RPMI7951 (cell line): Measurements from ENCODE around the gene RTL5. TPM values are rescaled to one million over a fixed set of nuclear protein-coding genes. Genes with fewer than 3 reads are reported as not detected.

Source experiments
- DNase-seq: peaks from one replicate; pipeline ENCODE4 v3.0.0-alpha.2; 2012; ENCODE audit warnings: low read depth
- total RNA-seq: library from RNA; depleted of rRNA; stranded (reverse); fragments of >200 nt; shearing (Covaris generic); gene quantifications from 2 replicates; pipeline ENCODE4 v1.2.3, GENCODE V29; 2014

The RTL5 gene
- total RNA-seq, 1 experiment from 2014 or later, result 1.2 TPM

GRCh38 chrX:72130156-72130761, 1.5 kb downstream of the RTL5 start:
- DNase-seq, result no peak

DNA sequence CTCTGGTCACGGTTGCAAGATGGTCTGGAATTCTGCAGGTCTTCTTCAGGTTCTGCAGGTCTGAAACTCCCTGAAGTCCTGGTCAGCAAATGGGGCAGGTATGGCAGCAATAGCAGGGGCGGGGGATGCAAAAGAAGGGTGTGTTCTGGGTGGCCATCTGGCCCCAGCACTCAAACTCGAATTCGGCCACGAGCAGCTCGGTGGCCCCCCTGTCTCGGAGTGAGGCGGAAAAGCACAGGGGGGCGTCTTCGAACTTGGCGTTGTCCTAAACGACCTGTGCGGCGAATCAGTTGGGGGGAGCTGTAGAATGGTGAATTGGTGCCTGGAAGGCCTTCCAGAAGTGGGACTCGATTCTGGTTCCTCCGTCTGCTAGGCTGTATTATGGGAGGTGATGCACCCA, 2.1 kb downstream of the RTL5 start:
- DNase-seq, result no peak

DNA sequence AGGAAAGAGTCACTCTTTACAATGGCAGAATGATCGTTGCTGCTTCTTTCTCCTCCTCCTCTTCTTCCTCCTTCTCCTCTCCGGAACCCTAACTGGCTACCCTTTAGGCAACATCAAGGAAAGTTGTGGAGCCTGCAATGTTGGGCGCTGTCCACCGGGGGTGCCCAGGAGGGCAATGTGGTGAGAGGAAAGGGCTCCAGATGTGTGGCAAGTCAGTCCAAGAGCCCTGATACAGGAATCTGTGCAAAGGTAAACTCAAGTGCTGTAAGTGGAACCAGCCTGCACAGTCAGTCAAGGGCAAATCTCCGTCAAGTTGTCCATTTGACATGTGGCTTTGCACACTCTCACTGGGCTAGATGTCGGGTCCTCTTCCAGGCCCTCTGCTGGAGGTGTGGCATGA, 2.8 kb downstream of the RTL5 start:
- peak; percentile 18 for DNase-seq

- no peak for DNase-seq
Observed at GRCh38 chrX:72128183-72128834, 3.4 kb downstream of the RTL5 start.

DNA sequence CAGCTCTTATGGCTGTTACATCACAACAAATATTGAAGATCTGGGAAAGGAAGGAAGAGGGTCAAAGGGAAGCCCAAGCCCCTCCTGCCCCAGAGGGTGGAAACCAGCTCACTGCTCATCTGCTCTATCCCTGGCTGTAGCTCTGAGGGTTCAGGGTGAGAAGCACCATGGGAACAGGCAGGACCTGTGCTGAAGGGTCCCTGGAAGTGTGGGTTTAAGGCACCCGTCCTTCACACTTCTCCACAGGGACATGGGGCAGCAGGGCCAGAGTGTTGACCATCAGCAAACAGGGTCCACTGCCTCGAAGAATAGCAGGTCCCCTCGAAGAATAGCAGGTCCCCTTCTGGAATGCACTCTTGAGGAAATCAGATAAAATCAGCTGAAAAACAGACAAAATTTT, 4.4 kb downstream of the RTL5 start:
- no peak for DNase-seq

DNA sequence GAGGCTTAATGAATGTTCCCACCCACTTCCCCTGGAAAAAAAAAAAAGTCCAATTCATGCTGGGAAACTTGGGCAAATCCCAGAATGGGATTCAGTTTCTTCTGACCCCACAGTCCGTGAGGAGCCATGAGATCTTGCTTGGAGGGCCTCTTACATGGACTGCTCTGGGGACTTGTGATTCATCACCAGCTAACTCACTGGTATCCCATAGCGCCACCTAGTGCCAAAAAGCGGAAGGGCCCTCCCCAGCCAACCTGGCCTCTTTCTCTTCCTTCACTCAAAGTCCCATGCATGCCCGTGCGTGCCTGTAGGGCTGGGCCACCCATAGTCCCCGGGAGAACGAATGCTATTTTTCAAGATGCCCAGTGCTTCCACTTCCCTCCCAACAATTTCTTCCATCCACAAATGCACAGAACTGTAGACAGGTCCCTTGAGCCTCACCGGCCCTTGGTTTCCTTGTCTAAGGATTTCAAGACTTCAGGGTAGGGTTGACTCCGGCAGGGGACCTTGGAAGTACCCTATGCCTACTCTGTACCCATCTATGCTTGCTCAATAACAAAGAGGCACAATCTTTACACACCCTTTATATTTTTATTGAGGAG, 5.1 kb downstream of the RTL5 start:
- peak; percentile 88 for DNase-seq

DNA sequence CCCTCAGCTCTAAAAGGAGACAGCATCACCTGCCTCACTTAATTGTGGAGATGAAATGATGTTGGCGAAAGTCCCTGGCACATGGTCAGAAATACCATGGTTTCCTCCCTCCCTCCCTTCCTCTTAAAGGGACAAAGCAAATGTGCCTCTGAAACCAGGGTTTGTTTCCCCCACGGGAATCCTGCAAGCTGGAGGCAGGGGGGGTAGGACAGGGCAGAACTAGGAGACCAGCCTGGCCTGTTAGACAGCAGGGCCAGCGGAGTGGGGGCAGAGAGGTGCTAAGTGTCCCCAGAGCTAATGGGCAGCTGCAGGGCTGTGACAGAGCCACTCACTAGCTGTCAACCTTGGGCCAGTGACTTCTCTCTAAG, 5.7 kb downstream of the RTL5 start:
- peak; percentile 14 for DNase-seq

DNA sequence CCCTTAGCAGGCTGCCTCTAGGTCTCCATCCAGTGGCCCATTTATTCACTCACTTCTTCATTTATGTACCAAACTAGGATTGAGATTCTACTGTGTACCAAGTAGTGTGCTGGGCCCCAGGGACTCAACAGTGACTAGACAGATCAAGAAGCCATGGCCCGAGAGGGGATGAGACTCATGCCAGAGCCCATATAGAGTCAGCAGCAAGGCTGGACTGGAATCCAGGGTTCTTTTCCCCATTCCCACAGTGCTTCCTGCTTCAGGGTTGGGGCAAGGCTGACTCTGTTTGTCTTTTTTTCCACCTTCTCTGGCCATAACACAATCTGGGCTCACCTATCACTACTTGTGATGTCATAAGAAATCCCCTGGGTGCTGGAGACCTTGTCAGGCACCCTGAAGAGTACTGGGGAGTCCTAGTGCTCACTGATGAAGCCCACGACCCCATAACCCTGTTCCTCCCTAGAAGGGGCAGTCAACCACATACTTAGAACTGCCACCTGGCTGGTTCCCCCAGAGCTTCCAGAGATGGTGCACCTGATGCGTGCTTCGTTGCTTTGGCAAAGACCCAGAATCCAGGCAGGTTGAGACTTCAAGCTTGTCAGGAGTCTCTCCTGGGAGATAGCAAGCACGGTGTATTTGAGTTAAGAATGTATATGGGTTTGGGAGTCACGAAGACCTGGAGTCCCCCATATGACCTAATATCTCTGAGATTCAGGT, 6.2 kb downstream of the RTL5 start:
- DNase-seq, result no peak

DNA sequence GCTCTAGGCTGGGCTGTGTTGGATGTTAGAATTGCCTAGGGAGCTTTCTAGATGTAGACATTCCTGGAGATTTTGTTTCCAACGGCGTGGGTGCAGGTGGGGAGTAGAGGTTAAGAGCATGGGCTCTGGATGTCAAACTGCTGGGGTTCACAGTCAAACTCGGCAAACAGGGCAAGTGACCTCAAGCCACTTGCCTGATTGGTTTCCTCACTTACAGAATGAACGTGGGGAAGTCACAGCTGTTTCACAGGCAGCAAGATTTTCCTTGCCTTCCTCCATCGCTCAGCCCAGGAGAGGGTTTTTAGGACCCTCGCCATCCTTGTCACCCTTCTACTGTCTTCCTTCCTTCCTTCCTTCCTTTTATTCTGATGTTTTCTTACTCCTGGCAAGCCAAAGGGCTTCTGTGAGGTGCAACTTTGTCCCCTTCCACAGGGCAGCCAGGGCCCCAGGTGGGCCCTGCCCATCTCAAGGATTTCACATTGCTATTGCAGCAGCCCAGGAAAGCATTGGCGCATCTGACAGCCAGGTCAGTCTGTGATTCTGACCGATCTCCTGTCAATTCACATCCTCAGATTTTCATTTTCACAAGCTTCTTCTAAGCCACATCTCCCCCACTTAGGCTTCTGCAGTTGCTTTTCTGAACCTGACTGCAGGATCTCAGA, 7.0 kb downstream of the RTL5 start:
- DNase-seq, result no peak

DNA sequence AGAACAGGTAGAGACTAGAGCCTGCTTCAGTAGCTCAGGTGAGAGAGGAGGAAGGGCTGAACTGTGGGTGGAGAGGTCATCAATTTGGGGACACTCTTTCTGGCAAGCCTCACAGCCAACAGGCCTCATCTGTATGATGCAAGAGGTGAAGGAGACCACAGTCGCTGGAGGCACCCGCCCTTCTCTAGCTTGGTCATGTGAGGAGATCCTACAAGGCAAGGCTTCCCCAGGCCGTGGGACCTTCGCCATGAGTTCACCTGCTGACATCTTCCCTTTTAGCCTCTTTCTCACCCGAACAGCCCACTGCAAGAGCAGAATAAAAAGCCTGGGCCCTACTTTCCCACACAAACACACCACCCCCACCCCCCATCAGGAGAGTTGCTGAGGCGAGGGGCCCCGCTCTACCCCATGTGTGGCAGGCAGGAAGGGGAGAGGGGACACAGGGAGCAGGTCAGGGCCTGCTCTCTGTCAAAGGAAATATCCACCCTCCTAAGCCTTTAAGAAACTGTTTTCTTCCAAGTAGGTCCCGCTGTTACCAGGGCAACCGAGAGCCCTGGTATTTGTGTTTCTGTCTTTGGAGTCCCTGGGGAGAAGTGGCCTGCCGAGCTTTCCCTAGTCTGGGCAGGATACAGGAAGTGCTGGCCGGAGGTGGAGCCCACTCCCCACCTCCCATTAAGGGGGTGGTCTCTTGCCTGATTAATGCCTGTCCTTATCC, 8.1 kb downstream of the RTL5 start:
- peak; percentile 63 for DNase-seq

DNA sequence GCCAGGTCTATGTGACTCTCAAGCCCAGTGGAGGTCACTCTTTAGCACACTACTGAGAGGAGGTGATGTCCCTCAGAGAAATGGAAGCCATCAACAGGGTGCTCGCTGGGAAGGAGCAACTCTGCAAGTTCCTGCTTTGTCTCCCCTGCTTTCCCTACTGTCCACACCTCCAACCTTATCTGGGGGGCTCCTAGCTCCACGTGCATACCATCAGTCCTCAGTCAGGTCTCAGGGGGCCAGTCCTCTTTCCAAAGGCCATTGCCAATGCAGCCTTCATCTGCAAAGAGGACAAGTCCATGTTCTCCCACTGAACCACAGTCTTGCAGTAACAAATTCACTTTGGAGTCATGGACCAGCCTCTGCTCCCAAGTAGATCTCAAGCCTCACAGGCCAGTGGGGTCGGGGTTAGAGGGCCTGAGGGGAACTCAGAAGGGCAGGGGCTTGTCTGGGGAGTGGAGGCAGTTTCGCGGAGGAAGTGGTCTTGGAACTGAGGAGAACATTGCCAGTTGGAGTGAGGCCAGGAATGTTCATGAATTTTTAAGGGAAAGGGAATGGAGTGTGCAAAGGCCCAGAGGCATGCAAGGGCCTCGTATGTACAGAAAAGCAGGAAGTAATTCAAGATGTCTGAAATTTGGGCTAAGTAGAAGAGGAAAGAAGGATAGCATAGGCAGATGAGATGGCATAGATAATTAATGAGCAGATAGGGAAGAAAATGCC, 8.9 kb downstream of the RTL5 start:
- no peak for DNase-seq

DNA sequence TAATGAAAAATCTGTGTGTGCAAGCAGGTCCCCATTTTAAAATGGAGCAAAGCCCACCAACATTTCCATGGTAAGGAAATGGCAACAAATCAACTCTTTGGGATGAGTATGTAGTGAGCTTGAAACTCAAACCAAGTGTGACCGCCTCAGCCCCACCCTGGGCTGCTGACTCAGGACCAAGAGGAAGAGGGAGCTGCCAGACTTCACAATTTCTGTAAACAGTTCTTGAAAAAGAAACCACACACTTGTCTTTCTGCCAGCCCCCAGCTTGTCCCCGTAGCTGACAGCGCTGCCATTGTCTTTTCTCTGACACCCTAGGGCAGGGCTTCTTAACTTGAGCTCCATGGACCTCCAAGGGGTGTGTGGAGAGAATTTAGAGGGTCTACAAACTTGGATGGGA, 10.3 kb downstream of the RTL5 start:
- peak; percentile 92 for DNase-seq

DNA sequence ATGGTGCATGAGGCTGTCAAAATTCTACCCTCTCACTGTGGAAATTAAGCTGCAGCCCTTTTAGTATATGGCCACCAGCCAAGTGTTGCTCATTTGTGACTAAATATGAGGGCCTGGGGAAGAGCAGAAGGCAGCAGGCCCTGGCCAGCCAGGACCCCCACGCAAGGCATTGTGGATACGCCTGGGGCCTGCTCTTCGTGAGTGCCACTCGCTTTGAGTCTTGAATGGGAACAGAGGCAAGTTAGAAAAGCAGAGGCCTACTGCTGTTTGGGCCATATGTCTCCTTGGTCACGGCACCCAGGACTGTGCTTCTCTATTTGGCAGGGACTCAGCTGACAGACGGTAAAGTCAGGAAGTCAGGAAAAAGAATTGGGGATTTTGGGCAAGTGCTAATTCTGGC, 10.9 kb downstream of the RTL5 start:
- DNase-seq, result peak; percentile 70

DNA sequence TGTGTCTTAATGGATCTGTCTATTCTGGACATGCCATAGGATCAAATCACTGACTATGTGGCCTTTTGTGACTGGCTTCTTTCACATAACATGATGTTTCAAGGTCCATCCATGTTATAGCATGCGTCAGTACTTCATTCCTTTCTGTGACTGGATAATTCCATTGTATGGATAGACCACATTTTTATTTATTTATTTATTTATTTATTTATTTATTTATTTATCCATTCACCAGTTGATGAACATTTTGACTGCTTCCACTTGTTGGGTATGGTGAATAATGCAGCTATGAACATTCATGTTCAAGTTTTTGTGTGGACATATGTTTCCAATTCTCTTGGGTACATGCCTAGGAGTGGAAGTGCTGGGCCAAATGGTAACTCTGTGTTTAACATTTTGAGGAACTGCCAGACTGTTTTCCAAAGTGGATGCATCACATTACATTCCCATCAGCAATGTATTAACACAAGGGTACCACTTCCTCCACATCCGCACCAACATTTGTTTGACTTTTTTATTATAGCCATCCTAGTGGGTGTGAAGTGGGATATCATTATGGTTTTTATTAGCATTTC, 14.0 kb downstream of the RTL5 start:
- no peak for DNase-seq

DNA sequence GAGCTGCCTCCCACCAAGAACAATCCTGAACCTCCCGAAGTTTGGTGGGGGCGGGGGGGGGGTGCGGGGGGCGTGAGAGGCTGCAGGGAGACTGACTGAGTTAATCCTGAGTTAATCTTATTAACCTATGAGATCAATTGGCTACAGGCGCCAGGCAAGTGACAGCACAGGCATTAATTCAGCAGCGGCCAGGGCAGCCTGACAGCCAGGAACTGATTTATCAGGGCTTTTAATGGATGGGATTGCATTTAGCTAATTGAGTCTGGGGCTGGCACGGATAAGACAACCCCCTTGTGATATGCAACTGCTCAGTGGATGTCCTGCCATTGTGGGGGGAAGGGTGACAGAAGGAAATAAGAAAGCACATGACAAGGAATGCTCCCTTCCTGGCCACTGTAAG, 16.3 kb downstream of the RTL5 start:
- DNase-seq, result no peak

DNA sequence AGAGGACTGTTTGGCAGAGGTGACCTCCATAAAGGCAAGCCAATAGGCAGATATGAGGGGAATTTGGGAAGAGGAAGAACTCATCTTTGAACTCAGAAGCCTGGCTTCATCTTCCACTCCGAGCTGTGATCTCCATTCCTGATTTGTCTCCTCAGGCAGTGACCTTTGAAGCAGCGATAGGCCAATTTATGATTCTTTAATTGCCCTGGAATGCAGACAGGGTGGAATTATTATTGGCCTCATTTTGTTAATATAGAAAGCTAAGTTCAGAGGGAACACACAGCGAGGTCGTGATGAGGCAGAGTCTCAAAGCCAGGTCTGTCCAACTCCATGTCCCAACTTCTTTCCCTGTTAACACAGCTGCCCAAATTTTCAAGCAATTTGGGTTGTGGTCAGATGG, 16.9 kb downstream of the RTL5 start:
- DNase-seq, result no peak

GRCh38 chrX:72114306-72114705, 17.4 kb downstream of the RTL5 start:
- no peak for DNase-seq

GRCh38 chrX:72113461-72113860, 18.3 kb downstream of the RTL5 start:
- DNase-seq, result no peak

DNA sequence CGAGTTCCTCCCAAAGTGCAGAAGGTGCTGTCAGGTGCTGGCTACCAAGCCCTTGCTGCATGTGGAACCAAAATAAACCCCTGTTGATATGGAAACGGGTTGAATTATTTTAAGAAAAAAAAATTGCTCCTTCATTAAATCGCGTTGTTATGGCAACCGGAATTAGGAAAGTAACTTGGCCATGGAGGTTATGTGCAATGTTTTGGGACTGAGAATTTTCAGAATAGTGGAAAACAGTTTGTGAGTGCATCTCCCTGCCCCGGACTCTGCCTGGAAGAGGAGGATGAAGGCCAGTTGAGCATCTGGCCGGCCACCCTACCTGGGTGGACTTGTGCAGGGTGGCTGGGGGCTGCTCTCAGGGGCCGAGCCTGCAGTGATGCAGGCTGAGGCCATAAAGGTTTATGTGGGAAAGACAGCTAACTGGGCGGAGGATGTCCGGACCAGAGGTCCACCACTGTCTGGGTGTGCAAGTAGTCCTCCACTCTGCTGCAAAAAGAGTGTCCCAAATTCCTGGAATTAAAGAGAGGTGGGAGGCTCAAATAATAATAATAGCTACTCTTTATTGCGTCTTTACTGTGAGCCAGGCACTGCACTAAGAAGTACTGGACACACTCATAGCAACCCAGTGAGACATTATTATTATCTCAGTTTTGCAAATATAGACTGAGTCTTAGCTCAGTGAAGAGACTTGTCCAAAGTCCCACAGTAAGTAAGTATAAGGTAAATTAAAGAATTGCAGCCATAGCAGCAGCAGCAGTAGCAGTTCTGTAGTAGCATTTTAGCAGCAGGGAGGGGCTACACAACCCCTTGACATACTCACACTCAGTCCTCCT, 20.6 kb downstream of the RTL5 start:
- no peak for DNase-seq
